B cell (primary cell): Measurements from ENCODE around the gene NUAK1. TPM values are rescaled to one million over a fixed set of nuclear protein-coding genes. Genes with fewer than 3 reads are reported as not detected.

ENCODE experiments used
- ATAC-seq: fragments of 200-7000 bp; cut with Tn5 transposase; one replicate; pipeline ENCODE4 v1.10.0; 2021; ENCODE audit warnings: low read depth, mild to moderate bottlenecking, moderate number of reproducible peaks, moderate library complexity
- CTCF ChIA-PET: fragments of 350-600 bp; sonication (Branson Sonifier 250); formaldehyde crosslinking; loops from one replicate; lab custom pipeline; 2021; ENCODE audit warnings: antibody characterized with exemption, inconsistent platforms; lab: Charles Lee
- POLR2A ChIA-PET: fragments of 350-600 bp; sonication (Branson Sonifier 250); formaldehyde crosslinking; loops from one replicate; lab custom pipeline; 2021; ENCODE audit warnings: antibody characterized with exemption; lab: Charles Lee
- DNase-seq: peaks from one replicate; pipeline ENCODE4 v3.0.0; 2013
- H2AFZ ChIP-seq: 2 replicates; pipeline ENCODE4 v1.6.1; 2012; ENCODE audit warnings: mild to moderate bottlenecking, low read depth, low read length; ENCODE audit not compliant: insufficient read depth, poor library complexity, severe bottlenecking
- H3K27ac ChIP-seq, 2 donors: 1 replicate in 1 of 2; 2 replicates in 1 of 2; pipeline ENCODE4 v1.5.1; 2012 to 2013; ENCODE audit warnings: low read length in 2 of 2, mild to moderate bottlenecking in 2 of 2, moderate library complexity in 1 of 2
- H3K27me3 ChIP-seq, 4 experiments: fragments of 200-600 bp in 1 of 4; sonication (generic) in 1 of 4; replicated peaks in 1 of 4; 1 replicate in 2 of 4; 2 replicates in 2 of 4; pipeline versions ENCODE4 v1.6.1 to v1.7.0; 2013 to 2016; ENCODE audit warnings: low read length in 3 of 4, mild to moderate bottlenecking in 2 of 4, mixed read lengths in 1 of 4, moderate library complexity in 1 of 4; ENCODE audit not compliant: insufficient read depth in 4 of 4, control insufficient read depth in 3 of 4; ENCODE audit errors: control extremely low read depth in 1 of 4
- H3K36me3 ChIP-seq, 2 experiments: replicated peaks in 1 of 2; 1 replicate in 1 of 2; 2 replicates in 1 of 2; pipeline versions ENCODE4 v1.6.1 to v1.7.1; 2013; ENCODE audit warnings: low read length in 1 of 2; ENCODE audit not compliant: insufficient read depth in 2 of 2, control insufficient read depth in 1 of 2; ENCODE audit errors: control extremely low read depth in 1 of 2, extremely low read depth in 1 of 2
- H3K4me1 ChIP-seq, 2 donors: fragments of 200-600 bp in 1 of 2; sonication (generic) in 1 of 2; 1 replicate in 1 of 2; 2 replicates in 1 of 2; pipeline versions ENCODE4 v1.5.1 to v1.6.1; 2013 to 2017; ENCODE audit warnings: low read length in 2 of 2; ENCODE audit not compliant: control insufficient read depth in 2 of 2, insufficient read depth in 2 of 2
- H3K4me2 ChIP-seq: replicated peaks from 2 replicates; pipeline ENCODE3; 2012; ENCODE audit warnings: mild to moderate bottlenecking, low read depth, low read length; ENCODE audit not compliant: poor library complexity, severe bottlenecking
- H3K4me3 ChIP-seq, 5 experiments: fragments of 200-600 bp in 1 of 5; sonication (generic) in 1 of 5; 1 replicate in 3 of 5; 2 replicates in 2 of 5; pipeline versions ENCODE4 v1.5.1 to v1.7.0; 2011 to 2016; ENCODE audit warnings: low read length in 4 of 5, mild to moderate bottlenecking in 4 of 5, low read depth in 2 of 5, control low read depth in 1 of 5, moderate library complexity in 1 of 5; ENCODE audit not compliant: insufficient read depth in 1 of 5; ENCODE audit errors: control extremely low read depth in 1 of 5, extremely low read depth in 1 of 5
- H3K79me2 ChIP-seq: fragments of 200-600 bp; sonication (generic); one replicate; pipeline ENCODE4 v1.6.0; 2016; ENCODE audit warnings: low read length; ENCODE audit not compliant: control insufficient read depth, insufficient read depth
- H3K9ac ChIP-seq: fragments of 200-600 bp; sonication (generic); 2 replicates; pipeline ENCODE4 v1.6.1; 2017; ENCODE audit warnings: mild to moderate bottlenecking, low read length, moderate library complexity
- H3K9me3 ChIP-seq, 3 donors: one replicate each; pipeline versions ENCODE4 v1.6.1 to v1.7.1; 2013; ENCODE audit warnings: low read length in 2 of 3; ENCODE audit not compliant: control insufficient read depth in 2 of 3, insufficient read depth in 1 of 3; ENCODE audit errors: control extremely low read depth in 1 of 3
- H4K20me1 ChIP-seq: 2 replicates; pipeline ENCODE4 v1.6.0; 2012; ENCODE audit warnings: mild to moderate bottlenecking, low read length; ENCODE audit not compliant: insufficient read depth, control insufficient read depth, poor library complexity, severe bottlenecking
- H3K27ac Mint-ChIP-seq: one replicate; pipeline ENCODE4 v1.8.0; 2021; ENCODE audit warnings: mixed read lengths
- H3K27me3 Mint-ChIP-seq: one replicate; pipeline ENCODE4 v1.8.0; 2021; ENCODE audit warnings: mixed read lengths
- H3K4me1 Mint-ChIP-seq: one replicate; pipeline ENCODE4 v1.8.0; 2021; ENCODE audit warnings: mixed read lengths
- H3K4me3 Mint-ChIP-seq: one replicate; pipeline ENCODE4 v1.8.0; 2021; ENCODE audit warnings: mixed read lengths
- H3K9me3 Mint-ChIP-seq: one replicate; pipeline ENCODE4 v1.8.0; 2022; ENCODE audit warnings: mixed read lengths; ENCODE audit not compliant: insufficient read depth
- EZH2 ChIP-seq: IDR thresholded peaks from 2 replicates; pipeline ENCODE4 v1.6.1; 2012; ENCODE audit warnings: borderline replicate concordance, low read depth, mild to moderate bottlenecking, moderate library complexity, low read length; ENCODE audit not compliant: insufficient read depth, poor library complexity, severe bottlenecking
- WGBS: methylation state at CpG from one replicate; pipeline ENCODE4 v1.1.5; 2013; ENCODE audit warnings: missing lambda C conversion rate; ENCODE audit not compliant: insufficient coverage; 5-methylcytosine and 5-hydroxymethylcytosine counted together
- intact Hi-C: fragments of 100-400 bp; cut with micrococcal nuclease; formaldehyde crosslinking; loops from one replicate; pipeline ENCODE4 v1.10.0; 2022
- polyA plus RNA-seq: library from polyadenylated mRNA; depleted of rRNA; stranded (reverse); fragments of >200 nt; gene quantifications from 2 replicates; pipeline ENCODE4 v1.2.3, GENCODE V29; 2012
- total RNA-seq, 2 donors: library from RNA; stranded (reverse); fragments of 120-200 nt in 1 of 2; gene quantifications; 1 replicate in 1 of 2; 2 replicates in 1 of 2; pipeline versions ENCODE4 v1.2.3 to v1.2.4, GENCODE V29; 2013 to 2022
- TF ChIP-seq, protein P1 (sequence below): fragments of 200-600 bp; IDR thresholded peaks from one replicate; pipeline ENCODE4 v1.8.0; 2022; ENCODE audit warnings: antibody characterized with exemption, mild to moderate bottlenecking

Gene NUAK1
- total and polyA plus RNA-seq, 2 donors (not counting 1 experiment from before 2014, with no cell fraction given), result not detected

DNA sequence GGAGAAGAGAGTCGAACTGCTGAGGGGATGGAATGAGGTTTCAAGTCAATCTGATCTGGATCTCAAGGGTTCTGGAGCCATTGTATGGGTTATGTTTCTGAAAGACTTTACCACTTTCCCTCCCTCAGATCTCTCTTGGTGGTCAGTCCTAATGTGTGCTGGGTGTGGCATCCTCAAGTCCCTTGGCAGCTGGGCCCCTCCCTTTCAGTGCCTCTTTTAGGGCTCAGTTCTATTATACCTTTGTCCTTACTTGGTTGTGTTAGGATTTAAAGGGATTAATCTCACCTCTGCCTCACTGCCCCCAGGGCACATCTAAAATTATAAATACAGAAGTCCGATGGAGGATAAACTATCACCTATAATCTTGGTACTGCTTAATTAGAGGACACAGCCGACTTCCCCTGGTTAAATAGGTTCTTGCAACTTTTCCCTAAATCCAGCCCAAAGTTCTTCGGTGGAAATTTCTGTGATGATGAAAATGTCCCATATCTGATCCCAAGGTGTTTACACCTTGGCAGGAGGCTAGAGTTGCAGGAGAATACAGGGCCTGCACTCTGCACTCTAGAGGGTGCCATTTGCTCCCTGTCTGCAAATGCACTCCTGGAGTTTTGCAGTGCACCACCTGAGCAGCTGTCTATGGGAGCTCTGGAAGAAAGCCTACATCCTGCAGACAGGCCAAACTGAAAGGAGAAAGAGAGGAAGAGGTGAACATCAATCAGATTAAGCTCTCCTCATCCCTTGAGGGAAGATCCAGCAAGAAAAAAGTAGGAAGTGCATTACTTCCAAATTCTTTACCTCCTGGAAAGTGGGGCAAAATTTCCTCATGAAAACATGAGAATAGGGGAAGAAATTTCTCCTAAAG, 106.8 kb downstream of the NUAK1 start:
- WGBS, result no CpG with 5 or more reads among the region's 4 CpGs
- H3K27me3 ChIP-seq, result no peaks in the 10 kb centered on the region
- no peak for TF ChIP-seq EZH2
- TF ChIP-seq, protein P1, sequence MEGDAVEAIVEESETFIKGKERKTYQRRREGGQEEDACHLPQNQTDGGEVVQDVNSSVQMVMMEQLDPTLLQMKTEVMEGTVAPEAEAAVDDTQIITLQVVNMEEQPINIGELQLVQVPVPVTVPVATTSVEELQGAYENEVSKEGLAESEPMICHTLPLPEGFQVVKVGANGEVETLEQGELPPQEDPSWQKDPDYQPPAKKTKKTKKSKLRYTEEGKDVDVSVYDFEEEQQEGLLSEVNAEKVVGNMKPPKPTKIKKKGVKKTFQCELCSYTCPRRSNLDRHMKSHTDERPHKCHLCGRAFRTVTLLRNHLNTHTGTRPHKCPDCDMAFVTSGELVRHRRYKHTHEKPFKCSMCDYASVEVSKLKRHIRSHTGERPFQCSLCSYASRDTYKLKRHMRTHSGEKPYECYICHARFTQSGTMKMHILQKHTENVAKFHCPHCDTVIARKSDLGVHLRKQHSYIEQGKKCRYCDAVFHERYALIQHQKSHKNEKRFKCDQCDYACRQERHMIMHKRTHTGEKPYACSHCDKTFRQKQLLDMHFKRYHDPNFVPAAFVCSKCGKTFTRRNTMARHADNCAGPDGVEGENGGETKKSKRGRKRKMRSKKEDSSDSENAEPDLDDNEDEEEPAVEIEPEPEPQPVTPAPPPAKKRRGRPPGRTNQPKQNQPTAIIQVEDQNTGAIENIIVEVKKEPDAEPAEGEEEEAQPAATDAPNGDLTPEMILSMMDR, result no peak
- no peaks in the 10 kb centered on the region for H3K9me3 ChIP-seq
- no peaks in the 10 kb centered on the region for H3K79me2 ChIP-seq
- H3K4me1 ChIP-seq, result no peaks in the 10 kb centered on the region
- Mint-ChIP-seq H3K9me3 (no peaks in the 10 kb centered on the region), H3K4me3 (no peak overlapping the region), H3K27me3 (peaks cover 1% of the 10 kb centered on the region), H3K4me1 (no peaks in the 10 kb centered on the region), H3K27ac (no peak overlapping the region)
- POLR2A ChIA-PET, result no interaction called here
- no peaks in the 10 kb centered on the region for H3K36me3 ChIP-seq
- intact Hi-C loops, result no loop called here
- CTCF ChIA-PET, result no interaction called here
- no peak for ATAC-seq
- DNase-seq, result no peak
- no peak overlapping the region for H3K27ac ChIP-seq
- H2AFZ ChIP-seq, result no peak overlapping the region
- no peak overlapping the region for H3K4me3 ChIP-seq
- H3K9ac ChIP-seq, result no peak overlapping the region
- no peak overlapping the region for H3K4me2 ChIP-seq
- H4K20me1 ChIP-seq, result no peaks in the 10 kb centered on the region

DNA sequence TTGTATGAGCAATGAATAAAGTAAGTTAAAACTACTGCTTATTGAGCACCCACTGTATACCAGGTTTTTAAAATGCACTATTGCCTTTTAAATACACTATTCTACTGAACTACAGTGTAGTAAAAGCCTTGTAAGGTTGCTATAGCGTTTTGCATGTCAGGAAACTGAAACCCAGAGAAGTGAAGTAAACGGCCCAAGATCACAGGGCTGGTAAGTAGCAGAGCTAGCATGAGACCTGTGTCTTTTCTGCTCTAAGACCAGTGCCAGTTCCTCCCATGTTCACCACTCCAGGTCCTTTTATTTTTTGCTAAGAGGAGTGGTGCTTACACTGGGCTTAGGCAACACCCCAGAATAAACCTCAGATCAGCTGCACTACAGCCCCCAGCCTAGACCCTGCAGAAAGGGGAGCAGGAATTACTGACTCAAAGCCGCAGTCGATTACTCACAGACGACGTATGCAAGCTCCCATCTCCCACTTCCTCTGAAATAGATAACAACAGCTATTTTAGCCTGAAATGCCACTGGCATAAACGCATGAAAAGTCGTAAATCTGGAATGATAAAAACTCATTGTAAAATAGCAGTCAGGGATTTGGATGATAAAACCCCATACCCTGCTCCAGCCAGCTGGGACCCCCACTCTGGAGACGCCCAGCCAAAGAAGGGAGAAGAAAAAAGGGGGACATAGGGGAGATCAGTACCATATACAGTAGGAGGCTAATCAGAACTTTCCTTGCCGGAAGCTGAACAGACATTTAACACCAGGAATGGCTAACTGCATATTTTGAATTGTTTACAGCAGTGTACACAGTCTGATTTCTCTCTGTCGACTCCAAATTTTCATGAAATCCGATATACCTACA, 108.3 kb downstream of the NUAK1 start:
- Mint-ChIP-seq H3K9me3 (no peaks in the 10 kb centered on the region), H3K27me3 (peaks cover 9% of the 10 kb centered on the region), H3K4me3 (no peak overlapping the region), H3K27ac (no peak overlapping the region), H3K4me1 (no peaks in the 10 kb centered on the region)
- H3K4me3 ChIP-seq, result no peak overlapping the region
- no peak overlapping the region for H3K27ac ChIP-seq
- no peaks in the 10 kb centered on the region for H3K79me2 ChIP-seq
- TF ChIP-seq EZH2, result no peak
- TF ChIP-seq, protein P1, result no peak
- 50% methylated on average over 2 of the region's 12 CpGs for WGBS
- H3K36me3 ChIP-seq, result no peaks in the 10 kb centered on the region
- H3K27me3 ChIP-seq, result no peaks in the 10 kb centered on the region
- CTCF ChIA-PET, result no interaction called here
- ATAC-seq, result no peak
- POLR2A ChIA-PET, result no interaction called here
- no peaks in the 10 kb centered on the region for H3K9me3 ChIP-seq
- no peak overlapping the region for H2AFZ ChIP-seq
- DNase-seq, result no peak
- no peak overlapping the region for H3K4me2 ChIP-seq
- intact Hi-C loops, result no loop called here
- H3K4me1 ChIP-seq, result no peaks in the 10 kb centered on the region
- no peak overlapping the region for H3K9ac ChIP-seq
- no peaks in the 10 kb centered on the region for H4K20me1 ChIP-seq
